HEK293 (cell line): ENCODE results near the gene XPR1.

ENCODE experiments used
- CTCF ChIA-PET: fragments of 350-600 bp; formaldehyde crosslinking; extraction: SDS; loops from one replicate; lab custom pipeline; 2021; ENCODE audit warnings: antibody characterized with exemption; lab: Yijun Ruan, JAX
- POLR2A ChIA-PET: fragments of 300-600 bp; formaldehyde crosslinking; extraction: SDS; loops from one replicate; lab custom pipeline; 2020; ENCODE audit warnings: antibody characterized with exemption, inconsistent platforms; lab: Yijun Ruan, JAX
- H3K27ac ChIP-seq: fragments of 200-500 bp; sonication (Bioruptor generic); 2 replicates; pipeline ENCODE4 v1.5.1; 2014; ENCODE audit warnings: low read depth, low read length, control low read depth, inconsistent platforms; ENCODE audit errors: extremely low read depth
- H3K36me3 ChIP-seq, 2 experiments: fragments of 200-500 bp in 1 of 2; sonication (Bioruptor generic) in 1 of 2; 1 replicate in 1 of 2; 2 replicates in 1 of 2; pipeline ENCODE4 v1.5.1; 2014 to 2017; ENCODE audit warnings: inconsistent platforms in 2 of 2, low read length in 2 of 2; ENCODE audit not compliant: control insufficient read depth in 2 of 2, insufficient read depth in 1 of 2
- H3K4me1 ChIP-seq: fragments of 200-500 bp; sonication (Bioruptor generic); 2 replicates; pipeline ENCODE4 v1.5.1; 2014; ENCODE audit warnings: mild to moderate bottlenecking, low read length, inconsistent platforms; ENCODE audit not compliant: control insufficient read depth, insufficient read depth
- H3K4me3 ChIP-seq: 2 replicates; pipeline ENCODE4 v1.5.1; 2011; ENCODE audit warnings: low read depth, mild to moderate bottlenecking, control low read depth, low read length, moderate library complexity
- H3K9me3 ChIP-seq: fragments of 200-500 bp; sonication (Bioruptor generic); 2 replicates; pipeline ENCODE4 v1.5.1; 2014; ENCODE audit warnings: low read depth, low read length, inconsistent platforms; ENCODE audit not compliant: control insufficient read depth, insufficient read depth
- EGR2 ChIP-seq: fragments of 450-650 bp; formaldehyde crosslinking; IDR thresholded peaks from 2 replicates; pipeline ENCODE4 v1.5.1; 2016; ENCODE audit warnings: low read depth, missing biosample characterization, missing genetic modification characterization
- GLIS1 ChIP-seq: fragments of 450-650 bp; formaldehyde crosslinking; IDR thresholded peaks from 2 replicates; pipeline ENCODE4 v1.5.1; 2016; ENCODE audit warnings: missing biosample characterization, missing genetic modification characterization
- HOXD13 ChIP-seq: sonication (generic); formaldehyde crosslinking; IDR thresholded peaks from 2 replicates; pipeline ENCODE4 v1.8.0; 2022; ENCODE audit warnings: missing genetic modification reagents, borderline replicate concordance
- IKZF3 ChIP-seq: fragments of 450-650 bp; IDR thresholded peaks from 2 replicates; pipeline ENCODE4 v1.5.0; 2018; ENCODE audit warnings: missing biosample characterization, mild to moderate bottlenecking, missing genetic modification characterization, moderate library complexity
- PRDM1 ChIP-seq: fragments of 450-650 bp; formaldehyde crosslinking; IDR thresholded peaks from 2 replicates; pipeline ENCODE4; 2016; ENCODE audit warnings: missing biosample characterization, missing genetic modification characterization
- SP7 ChIP-seq: fragments of 450-650 bp; formaldehyde crosslinking; IDR thresholded peaks from 2 replicates; pipeline ENCODE4 v1.5.1; 2016; ENCODE audit warnings: missing biosample characterization, missing genetic modification characterization
- YY1 ChIP-seq: fragments of 450-650 bp; formaldehyde crosslinking; IDR thresholded peaks from 2 replicates; pipeline ENCODE4 v1.5.1; 2018; ENCODE audit warnings: missing biosample characterization, missing genetic modification characterization
- ZBTB17 ChIP-seq: fragments of 450-650 bp; formaldehyde crosslinking; IDR thresholded peaks from 2 replicates; pipeline ENCODE4 v1.5.1; 2016; ENCODE audit warnings: missing biosample characterization, missing genetic modification characterization
- ZBTB8A ChIP-seq: fragments of 450-650 bp; formaldehyde crosslinking; IDR thresholded peaks from 2 replicates; pipeline ENCODE4 v1.5.1; 2016; ENCODE audit warnings: missing biosample characterization, missing genetic modification characterization
- ZFHX2 ChIP-seq: fragments of 450-650 bp; formaldehyde crosslinking; conservative IDR thresholded peaks from 2 replicates; pipeline ENCODE4 v1.5.1; 2016; ENCODE audit warnings: missing biosample characterization, missing genetic modification characterization
- ZFP37 ChIP-seq: fragments of 450-650 bp; formaldehyde crosslinking; IDR thresholded peaks from 2 replicates; pipeline ENCODE4 v1.5.1; 2016; ENCODE audit warnings: missing biosample characterization, missing genetic modification characterization
- ZIC2 ChIP-seq: fragments of 450-650 bp; formaldehyde crosslinking; IDR thresholded peaks from 2 replicates; pipeline ENCODE4 v1.5.1; 2016; ENCODE audit warnings: missing biosample characterization, missing genetic modification characterization
- ZNF610 ChIP-seq: fragments of 450-650 bp; formaldehyde crosslinking; IDR thresholded peaks from 2 replicates; pipeline ENCODE4 v1.5.1; 2016; ENCODE audit warnings: missing biosample characterization, missing genetic modification characterization, borderline replicate concordance
- ZNF664 ChIP-seq: fragments of 450-650 bp; formaldehyde crosslinking; IDR thresholded peaks from 2 replicates; pipeline ENCODE4 v1.5.1; 2016; ENCODE audit warnings: missing biosample characterization, missing genetic modification characterization
- ZNF701 ChIP-seq: fragments of 450-650 bp; formaldehyde crosslinking; IDR thresholded peaks from 2 replicates; pipeline ENCODE4 v1.5.1; 2016; ENCODE audit warnings: missing biosample characterization, missing genetic modification characterization
- TF ChIP-seq, protein P1 (sequence below): fragments of 450-650 bp; formaldehyde crosslinking; IDR thresholded peaks from 2 replicates; pipeline ENCODE4 v1.5.1; 2016; ENCODE audit warnings: missing biosample characterization, missing genetic modification characterization
- TF ChIP-seq, protein P2 (sequence below): fragments of 450-650 bp; formaldehyde crosslinking; optimal IDR thresholded peaks from 2 replicates; pipeline ENCODE3; 2016; ENCODE audit warnings: missing biosample characterization, mild to moderate bottlenecking, missing genetic modification characterization
- TF ChIP-seq, protein P3 (sequence below): fragments of 450-650 bp; formaldehyde crosslinking; IDR thresholded peaks from 2 replicates; pipeline ENCODE4 v1.5.1; 2017; ENCODE audit warnings: missing biosample characterization, mild to moderate bottlenecking, missing genetic modification characterization, moderate library complexity
- TF ChIP-seq, protein P4 (sequence below): fragments of 450-650 bp; formaldehyde crosslinking; IDR thresholded peaks from 2 replicates; pipeline ENCODE4 v1.5.1; 2016; ENCODE audit warnings: missing biosample characterization, missing genetic modification characterization
- TF ChIP-seq, protein P5 (sequence below): fragments of 450-650 bp; formaldehyde crosslinking; IDR thresholded peaks from 2 replicates; pipeline ENCODE4 v1.5.1; 2016; ENCODE audit warnings: missing biosample characterization, missing genetic modification characterization
- TF ChIP-seq, protein P6 (sequence below): fragments of 450-650 bp; formaldehyde crosslinking; IDR thresholded peaks from 2 replicates; pipeline ENCODE4 v1.5.1; 2016; ENCODE audit warnings: missing biosample characterization, missing genetic modification characterization

Gene XPR1

DNA sequence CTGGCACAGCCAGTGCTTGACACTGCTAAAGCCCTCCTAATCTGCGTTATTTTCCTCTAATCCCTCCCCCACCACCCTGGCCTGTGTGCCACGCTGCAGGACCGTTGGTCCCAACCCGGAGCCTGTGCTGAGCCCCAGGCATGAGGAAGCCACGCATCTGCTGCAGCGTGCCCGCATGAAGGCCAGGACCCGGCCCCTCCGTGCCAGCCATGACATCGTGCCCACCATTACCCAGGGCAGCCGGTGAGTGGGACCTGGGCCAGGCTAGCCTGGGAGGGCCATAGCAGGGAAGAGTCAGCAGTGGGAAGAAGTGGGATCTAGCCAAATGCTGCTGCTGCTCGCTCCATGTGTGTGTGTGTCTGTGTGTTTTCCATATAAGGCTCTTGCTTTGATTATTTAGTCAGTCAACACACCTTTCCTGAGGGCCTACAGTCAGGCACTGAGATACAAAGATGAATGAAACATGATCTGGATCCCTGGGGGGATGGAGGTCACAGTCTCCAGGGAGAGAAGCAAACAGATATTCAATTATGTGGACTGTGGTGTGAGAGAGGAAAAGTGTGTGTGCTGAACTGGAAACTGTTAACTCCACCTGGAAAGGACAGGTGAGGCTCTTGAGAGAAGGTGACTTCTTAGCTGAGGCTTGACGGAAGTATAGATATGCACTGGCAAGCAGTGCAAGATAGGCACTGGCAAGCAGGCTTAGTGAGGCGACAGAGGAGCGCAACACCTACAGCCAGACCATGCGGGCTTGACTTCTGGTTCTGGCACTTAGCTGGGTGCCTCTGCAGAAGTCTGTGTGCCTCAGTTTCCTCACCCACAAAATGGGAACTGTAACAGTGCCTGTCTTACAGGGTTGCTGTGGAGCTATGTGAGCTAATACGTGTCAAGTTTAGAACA, 296.8 kb downstream of the XPR1 start:
- ChIA-PET CTCF (no interaction called here), POLR2A (interaction anchor here (0.5 kb wide), 1 partner anchor 12 kb away, joined by 3 read pairs; no protein-coding TSS in a partner anchor)
- Histone ChIP-seq H3K4me1 (peaks cover under 1% of the 10 kb centered on the region; the same call in 1 of the 2 replicates), H3K36me3 (no peaks in the 10 kb centered on the region), H3K27ac (no peak overlapping the region), H3K9me3 (no peaks in the 10 kb centered on the region), H3K4me3 (no peak overlapping the region)
- TF ChIP-seq GLIS1 (tag by site-specific recombination): peak; percentile 49
- TF ChIP-seq EGR2 (tag by site-specific recombination): no peak
- no peak for TF ChIP-seq ZFP37 (tag by site-specific recombination)
- no peak for TF ChIP-seq ZNF701 (tag by site-specific recombination)
- TF ChIP-seq PRDM1 (tag by site-specific recombination): no peak
- TF ChIP-seq, protein P1, sequence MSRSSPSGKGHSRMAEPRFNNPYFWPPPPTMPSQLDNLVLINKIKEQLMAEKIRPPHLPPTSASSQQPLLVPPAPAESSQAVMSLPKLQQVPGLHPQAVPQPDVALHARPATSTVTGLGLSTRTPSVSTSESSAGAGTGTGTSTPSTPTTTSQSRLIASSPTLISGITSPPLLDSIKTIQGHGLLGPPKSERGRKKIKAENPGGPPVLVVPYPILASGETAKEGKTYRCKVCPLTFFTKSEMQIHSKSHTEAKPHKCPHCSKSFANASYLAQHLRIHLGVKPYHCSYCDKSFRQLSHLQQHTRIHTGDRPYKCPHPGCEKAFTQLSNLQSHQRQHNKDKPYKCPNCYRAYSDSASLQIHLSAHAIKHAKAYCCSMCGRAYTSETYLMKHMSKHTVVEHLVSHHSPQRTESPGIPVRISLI (tag by site-specific recombination): no peak
- TF ChIP-seq ZIC2 (tag by site-specific recombination): peak; percentile 53
- no peak for TF ChIP-seq ZNF610 (tag by site-specific recombination)
- no peak for TF ChIP-seq YY1 (tag by site-specific recombination)
- TF ChIP-seq ZBTB17 (tag by site-specific recombination): peak; percentile 19; the same call in 1 of the 2 replicates

DNA sequence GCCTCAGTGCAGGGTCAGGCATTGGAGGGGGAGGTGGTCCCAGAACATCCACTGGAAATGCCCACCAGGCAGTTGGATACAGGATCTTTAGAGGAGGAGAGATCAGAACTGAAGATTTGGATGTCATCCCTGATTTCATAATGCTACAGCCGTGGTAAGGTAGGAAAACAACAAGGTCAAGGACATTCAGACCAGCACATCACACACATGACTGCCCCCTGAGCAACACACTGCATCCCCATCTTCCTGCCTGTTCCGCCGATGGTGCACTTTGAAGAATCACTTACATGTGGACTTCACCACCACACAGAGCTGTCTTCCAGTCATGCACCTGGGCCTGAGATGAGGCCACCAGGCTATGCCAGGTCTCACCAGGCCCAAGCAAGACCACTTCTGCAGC, 297.6 kb downstream of the XPR1 start:
- CTCF ChIA-PET: no interaction called here
- Histone ChIP-seq H3K9me3 (no peaks in the 10 kb centered on the region), H3K4me1 (no peaks in the 10 kb centered on the region; the same call in 1 of the 2 replicates), H3K27ac (no peak overlapping the region), H3K4me3 (no peak overlapping the region), H3K36me3 (no peaks in the 10 kb centered on the region)
- no peak for TF ChIP-seq IKZF3 (tag by site-specific recombination)
- TF ChIP-seq, protein P2, sequence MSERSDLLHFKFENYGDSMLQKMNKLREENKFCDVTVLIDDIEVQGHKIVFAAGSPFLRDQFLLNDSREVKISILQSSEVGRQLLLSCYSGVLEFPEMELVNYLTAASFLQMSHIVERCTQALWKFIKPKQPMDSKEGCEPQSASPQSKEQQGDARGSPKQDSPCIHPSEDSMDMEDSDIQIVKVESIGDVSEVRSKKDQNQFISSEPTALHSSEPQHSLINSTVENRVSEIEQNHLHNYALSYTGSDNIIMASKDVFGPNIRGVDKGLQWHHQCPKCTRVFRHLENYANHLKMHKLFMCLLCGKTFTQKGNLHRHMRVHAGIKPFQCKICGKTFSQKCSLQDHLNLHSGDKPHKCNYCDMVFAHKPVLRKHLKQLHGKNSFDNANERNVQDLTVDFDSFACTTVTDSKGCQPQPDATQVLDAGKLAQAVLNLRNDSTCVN (tag by site-specific recombination): no peak
- TF ChIP-seq SP7 (tag by site-specific recombination): no peak
- TF ChIP-seq ZBTB8A (tag by site-specific recombination): no peak
- TF ChIP-seq, protein P3, sequence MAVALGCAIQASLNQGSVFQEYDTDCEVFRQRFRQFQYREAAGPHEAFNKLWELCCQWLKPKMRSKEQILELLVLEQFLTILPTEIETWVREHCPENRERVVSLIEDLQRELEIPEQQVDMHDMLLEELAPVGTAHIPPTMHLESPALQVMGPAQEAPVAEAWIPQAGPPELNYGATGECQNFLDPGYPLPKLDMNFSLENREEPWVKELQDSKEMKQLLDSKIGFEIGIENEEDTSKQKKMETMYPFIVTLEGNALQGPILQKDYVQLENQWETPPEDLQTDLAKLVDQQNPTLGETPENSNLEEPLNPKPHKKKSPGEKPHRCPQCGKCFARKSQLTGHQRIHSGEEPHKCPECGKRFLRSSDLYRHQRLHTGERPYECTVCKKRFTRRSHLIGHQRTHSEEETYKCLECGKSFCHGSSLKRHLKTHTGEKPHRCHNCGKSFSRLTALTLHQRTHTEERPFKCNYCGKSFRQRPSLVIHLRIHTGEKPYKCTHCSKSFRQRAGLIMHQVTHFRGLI (tag by site-specific recombination): no peak
- no peak for TF ChIP-seq HOXD13
- TF ChIP-seq ZFP37 (tag by site-specific recombination): no peak
- TF ChIP-seq, protein P4, sequence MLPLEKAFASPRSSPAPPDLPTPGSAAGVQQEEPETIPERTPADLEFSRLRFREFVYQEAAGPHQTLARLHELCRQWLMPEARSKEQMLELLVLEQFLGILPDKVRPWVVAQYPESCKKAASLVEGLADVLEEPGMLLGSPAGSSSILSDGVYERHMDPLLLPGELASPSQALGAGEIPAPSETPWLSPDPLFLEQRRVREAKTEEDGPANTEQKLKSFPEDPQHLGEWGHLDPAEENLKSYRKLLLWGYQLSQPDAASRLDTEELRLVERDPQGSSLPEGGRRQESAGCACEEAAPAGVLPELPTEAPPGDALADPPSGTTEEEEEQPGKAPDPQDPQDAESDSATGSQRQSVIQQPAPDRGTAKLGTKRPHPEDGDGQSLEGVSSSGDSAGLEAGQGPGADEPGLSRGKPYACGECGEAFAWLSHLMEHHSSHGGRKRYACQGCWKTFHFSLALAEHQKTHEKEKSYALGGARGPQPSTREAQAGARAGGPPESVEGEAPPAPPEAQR (tag by site-specific recombination): no peak
- TF ChIP-seq, protein P5, sequence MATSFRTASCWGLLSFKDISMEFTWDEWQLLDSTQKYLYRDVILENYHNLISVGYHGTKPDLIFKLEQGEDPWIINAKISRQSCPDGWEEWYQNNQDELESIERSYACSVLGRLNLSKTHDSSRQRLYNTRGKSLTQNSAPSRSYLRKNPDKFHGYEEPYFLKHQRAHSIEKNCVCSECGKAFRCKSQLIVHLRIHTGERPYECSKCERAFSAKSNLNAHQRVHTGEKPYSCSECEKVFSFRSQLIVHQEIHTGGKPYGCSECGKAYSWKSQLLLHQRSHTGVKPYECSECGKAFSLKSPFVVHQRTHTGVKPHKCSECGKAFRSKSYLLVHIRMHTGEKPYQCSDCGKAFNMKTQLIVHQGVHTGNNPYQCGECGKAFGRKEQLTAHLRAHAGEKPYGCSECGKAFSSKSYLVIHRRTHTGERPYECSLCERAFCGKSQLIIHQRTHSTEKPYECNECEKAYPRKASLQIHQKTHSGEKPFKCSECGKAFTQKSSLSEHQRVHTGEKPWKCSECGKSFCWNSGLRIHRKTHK (tag by site-specific recombination): no peak
- TF ChIP-seq, protein P6, sequence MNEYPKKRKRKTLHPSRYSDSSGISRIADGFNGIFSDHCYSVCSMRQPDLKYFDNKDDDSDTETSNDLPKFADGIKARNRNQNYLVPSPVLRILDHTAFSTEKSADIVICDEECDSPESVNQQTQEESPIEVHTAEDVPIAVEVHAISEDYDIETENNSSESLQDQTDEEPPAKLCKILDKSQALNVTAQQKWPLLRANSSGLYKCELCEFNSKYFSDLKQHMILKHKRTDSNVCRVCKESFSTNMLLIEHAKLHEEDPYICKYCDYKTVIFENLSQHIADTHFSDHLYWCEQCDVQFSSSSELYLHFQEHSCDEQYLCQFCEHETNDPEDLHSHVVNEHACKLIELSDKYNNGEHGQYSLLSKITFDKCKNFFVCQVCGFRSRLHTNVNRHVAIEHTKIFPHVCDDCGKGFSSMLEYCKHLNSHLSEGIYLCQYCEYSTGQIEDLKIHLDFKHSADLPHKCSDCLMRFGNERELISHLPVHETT (tag by site-specific recombination): no peak
- no peak for TF ChIP-seq ZNF664
- no peak for TF ChIP-seq ZFHX2 (tag by site-specific recombination)
- POLR2A ChIA-PET: no interaction called here
